LNCaP clone FGC (cell line): ENCODE data around the gene SYNPO2.
A peak's percentile ranks its signal among the peaks of the same experiment; 100 is the strongest.

Experiments
- DNase-seq: peaks from one replicate; pipeline ENCODE4 v3.0.0-alpha.2; 2011; ENCODE audit warnings: low read depth
- H3K4me3 ChIP-seq: 2 replicates; pipeline ENCODE4 v1.5.1; 2011; ENCODE audit warnings: mild to moderate bottlenecking, low read depth, low read length, control low read depth
- CTCF ChIP-seq: IDR thresholded peaks from 2 replicates; pipeline ENCODE4 v1.5.1; 2012; ENCODE audit warnings: mild to moderate bottlenecking; ENCODE audit not compliant: control insufficient read depth, insufficient read depth; ENCODE audit errors: extremely low read depth

The SYNPO2 gene

GRCh38 chr4:118979712-118980111 lies 91.1 kb downstream of the SYNPO2 start:
- H3K4me3 ChIP-seq, result no peak overlapping the region
- DNase-seq, result no peak
- no peak for TF ChIP-seq CTCF

- DNase-seq, result no peak
- no peak overlapping the region for H3K4me3 ChIP-seq
- TF ChIP-seq CTCF, result no peak
Measured at GRCh38 chr4:118981171-118981838, 92.7 kb downstream of the SYNPO2 start.

- peak; percentile 86 for TF ChIP-seq CTCF
- DNase-seq, result no peak
- no peak overlapping the region for H3K4me3 ChIP-seq
Measured at GRCh38 chr4:118981839-118982381, 93.3 kb downstream of the SYNPO2 start.

- DNase-seq, result no peak
- TF ChIP-seq CTCF, result no peak
Measured at GRCh38 chr4:118983293-118983692, 94.6 kb downstream of the SYNPO2 start.

GRCh38 chr4:118983831-118984230 lies 95.2 kb downstream of the SYNPO2 start:
- H3K4me3 ChIP-seq, result no peak overlapping the region
- no peak for TF ChIP-seq CTCF
- DNase-seq, result no peak

More at GRCh38 chr4:118983293-118983692, 94.6 kb downstream of the SYNPO2 start:
- H3K4me3 ChIP-seq, result no peak overlapping the region

- no peak for TF ChIP-seq CTCF
- no peak overlapping the region for H3K4me3 ChIP-seq
- DNase-seq, result no peak
Measured at GRCh38 chr4:118985170-118986000, 96.7 kb downstream of the SYNPO2 start.
